ENCODE results near the gene CRAMP1. TPM values are rescaled to one million over a fixed set of nuclear protein-coding genes. Genes with fewer than 3 reads are reported as not detected.

The CRAMP1 gene
- total RNA-seq, 4 donors from 2014 or later: 9.1 to 15.5 (median 12.5) TPM

- intact Hi-C loops (cut with DNase I): no loop called here
- DNase-seq (ENCODE audit: extremely low spot score): no peak
- Histone ChIP-seq H3K9me3 (no peaks in the 10 kb centered on the region), H3K4me1 (no peaks in the 10 kb centered on the region), H3K36me3 (peaks cover 33 to 90% (median 80%) of the 10 kb centered on the region in 4 donors), H3K4me3 (no peak overlapping the region), H3K27me3 (no peaks in the 10 kb centered on the region), H3K27ac (replicated peaks in 1 of 4) (no peak overlapping the region)
- TF ChIP-seq POLR2AphosphoS5 (IDR thresholded peaks at IDR 0.05) (no peak), EP300 (IDR thresholded peaks at IDR 0.05) (no peak), CTCF (IDR thresholded peaks at IDR 0.05) (no peak), POLR2A (IDR thresholded peaks at IDR 0.05; ENCODE audit: low read depth) (no peak)
- 93% methylated on average over 12 of the region's 12 CpGs for WGBS
Measured at GRCh38 chr16:1651094-1651973, 39.2 kb downstream of the CRAMP1 start.

DNA sequence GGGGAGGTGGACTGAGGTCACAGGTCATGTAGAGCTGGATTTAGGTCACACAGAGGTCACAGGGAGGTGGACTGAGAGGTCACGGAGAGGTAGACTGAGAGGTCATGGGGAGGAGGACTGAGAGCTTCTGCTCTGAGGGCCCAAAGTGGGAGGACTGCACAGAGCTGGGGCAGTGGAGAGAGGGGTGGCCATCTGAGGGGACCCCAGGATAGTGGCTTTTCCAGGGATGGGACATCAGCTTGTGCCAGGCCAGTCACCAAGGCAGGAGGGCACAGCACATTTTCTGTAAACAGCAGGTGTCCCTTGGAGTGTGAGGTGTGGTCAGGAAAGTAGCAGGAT is 39.8 kb downstream of the CRAMP1 start:
- 100% methylated on average over 1 of the region's 1 CpG for WGBS

DNA sequence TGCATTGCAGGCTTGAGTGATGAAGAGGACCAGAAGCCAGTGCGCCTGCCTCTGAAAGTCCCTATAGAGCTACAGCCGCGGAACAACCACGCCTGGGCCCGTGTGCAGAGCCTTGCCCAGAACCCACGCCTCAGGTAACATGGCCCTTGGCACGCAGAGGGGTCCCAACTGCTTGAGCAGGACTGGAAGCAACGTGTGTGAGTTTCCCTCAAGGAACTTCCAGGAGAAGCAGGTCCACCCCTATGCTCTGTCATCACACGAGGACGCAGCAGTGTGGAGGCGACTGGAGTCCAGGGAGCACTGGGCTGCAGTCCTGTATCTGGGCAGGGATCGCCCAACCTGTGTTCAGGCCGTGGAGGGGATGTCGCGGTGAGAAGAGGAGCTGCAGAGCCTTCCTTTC is 40.9 kb downstream of the CRAMP1 start:
- H3K27ac ChIP-seq (replicated peaks in 1 of 4): no peak overlapping the region
- no peaks in the 10 kb centered on the region for H3K27me3 ChIP-seq
- TF ChIP-seq POLR2A (IDR thresholded peaks at IDR 0.05; ENCODE audit: low read depth) (no peak), EP300 (IDR thresholded peaks at IDR 0.05) (no peak), CTCF (IDR thresholded peaks at IDR 0.05) (no peak), POLR2AphosphoS5 (IDR thresholded peaks at IDR 0.05) (no peak)
- no peak for DNase-seq (ENCODE audit: extremely low spot score)
- intact Hi-C loops (cut with DNase I): no loop called here
- no peaks in the 10 kb centered on the region for H3K9me3 ChIP-seq
- peaks cover 45 to 92% (median 84%) of the 10 kb centered on the region in 4 donors for H3K36me3 ChIP-seq
- 95% methylated on average over 14 of the region's 15 CpGs for WGBS
- H3K4me3 ChIP-seq: no peak overlapping the region
- H3K4me1 ChIP-seq: peaks cover 0 to 3% (median 0%) of the 10 kb centered on the region in 4 donors

More for the DNA sequence above, 39.8 kb downstream of the CRAMP1 start:
- Histone ChIP-seq H3K27me3 (no peaks in the 10 kb centered on the region), H3K4me3 (no peak overlapping the region), H3K36me3 (peaks cover 39 to 90% (median 82%) of the 10 kb centered on the region in 4 donors), H3K27ac (replicated peaks in 1 of 4) (no peak overlapping the region), H3K9me3 (no peaks in the 10 kb centered on the region), H3K4me1 (no peaks in the 10 kb centered on the region)
- intact Hi-C loops (cut with DNase I): no loop called here
- TF ChIP-seq CTCF (IDR thresholded peaks at IDR 0.05): no peak
- TF ChIP-seq POLR2AphosphoS5 (IDR thresholded peaks at IDR 0.05): no peak
- TF ChIP-seq EP300 (IDR thresholded peaks at IDR 0.05): no peak
- TF ChIP-seq POLR2A (IDR thresholded peaks at IDR 0.05; ENCODE audit: low read depth): no peak
- no peak for DNase-seq (ENCODE audit: extremely low spot score)

DNA sequence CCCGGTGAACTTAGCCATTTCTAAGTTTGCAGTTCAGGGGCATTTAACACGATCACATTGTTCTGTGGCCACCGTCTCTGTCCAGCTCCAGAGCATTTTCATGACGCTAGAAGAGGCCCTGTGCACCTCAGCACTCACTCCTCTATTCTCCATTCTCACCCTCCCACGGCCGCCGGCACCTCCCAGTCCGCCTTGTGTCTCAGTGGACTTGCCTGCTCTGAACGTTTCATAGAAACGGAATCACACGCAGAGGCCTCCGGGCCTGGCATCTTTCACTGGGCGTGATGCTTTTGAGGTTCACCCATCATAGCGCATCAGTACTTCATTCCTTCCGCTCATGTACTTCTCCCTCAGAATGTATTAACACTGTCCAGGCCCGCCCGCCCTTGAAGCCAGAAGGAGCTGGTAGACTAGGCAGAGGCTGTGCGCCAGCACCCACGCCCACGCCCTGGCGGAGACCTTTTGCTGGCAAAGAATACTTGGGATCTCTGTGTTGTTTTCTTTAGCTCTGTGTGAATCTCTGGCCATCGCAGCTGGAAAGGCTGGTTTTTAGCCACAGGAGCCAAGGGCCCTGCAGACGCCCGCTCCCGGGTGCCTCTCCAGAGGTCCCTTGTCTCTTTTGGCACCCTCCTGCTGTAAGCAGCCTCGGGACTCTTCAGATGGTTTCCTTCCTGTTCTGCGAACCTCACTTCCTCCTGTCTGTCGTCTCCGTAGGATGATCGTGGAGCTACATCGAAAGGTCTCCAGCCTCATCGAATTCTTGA is 42.5 kb downstream of the CRAMP1 start:
- Histone ChIP-seq H3K27me3 (no peaks in the 10 kb centered on the region), H3K9me3 (no peaks in the 10 kb centered on the region), H3K4me1 (peaks cover 0 to 3% (median 0%) of the 10 kb centered on the region in 4 donors), H3K36me3 (peaks cover 50 to 95% (median 88%) of the 10 kb centered on the region in 4 donors), H3K27ac (replicated peaks in 1 of 4) (no peak overlapping the region), H3K4me3 (no peak overlapping the region)
- WGBS: 85% methylated on average over 31 of the region's 32 CpGs
- no peak for DNase-seq (ENCODE audit: extremely low spot score)
- no peak for TF ChIP-seq POLR2AphosphoS5 (IDR thresholded peaks at IDR 0.05)
- TF ChIP-seq CTCF (IDR thresholded peaks at IDR 0.05): no peak
- TF ChIP-seq POLR2A (IDR thresholded peaks at IDR 0.05; ENCODE audit: low read depth): no peak
- no peak for TF ChIP-seq EP300 (IDR thresholded peaks at IDR 0.05)
- intact Hi-C loops (cut with DNase I): no loop called here
